CD14-positive monocyte (primary cell): ENCODE data around the gene TARS1. TPM values are rescaled to one million over a fixed set of nuclear protein-coding genes. Genes with fewer than 3 reads are reported as not detected.
A peak's percentile ranks its signal among the peaks of the same experiment; 100 is the strongest.

Experiments used
- DNase-seq, 3 donors: peaks; one replicate each; pipeline ENCODE4 v3.0.0-alpha.2; 2011 to 2022
- H2AFZ ChIP-seq: 2 replicates; pipeline ENCODE4 v1.6.0; 2012; ENCODE audit warnings: mild to moderate bottlenecking, low read depth, low read length, inconsistent platforms; ENCODE audit not compliant: insufficient read depth, poor library complexity, severe bottlenecking
- H3K27ac ChIP-seq, 2 donors: 1 replicate in 1 of 2; 2 replicates in 1 of 2; pipeline ENCODE4 v1.5.1; 2012 to 2013; ENCODE audit warnings: low read length in 2 of 2, control low read depth in 1 of 2, inconsistent platforms in 1 of 2, low read depth in 1 of 2, mild to moderate bottlenecking in 1 of 2
- H3K27me3 ChIP-seq, 2 donors: one replicate each; pipeline versions ENCODE4 v1.6.0 to v1.6.1; 2011 to 2013; ENCODE audit warnings: low read length in 2 of 2; ENCODE audit not compliant: control insufficient read depth in 2 of 2, insufficient read depth in 2 of 2
- H3K36me3 ChIP-seq, 2 donors: replicated peaks in 1 of 2; 1 replicate in 1 of 2; 2 replicates in 1 of 2; pipeline versions ENCODE4 v1.5.1 to v1.6.1; 2012 to 2013; ENCODE audit warnings: low read length in 2 of 2, control low read depth in 1 of 2, inconsistent platforms in 1 of 2, mild to moderate bottlenecking in 1 of 2; ENCODE audit not compliant: insufficient read depth in 2 of 2, control insufficient read depth in 1 of 2
- H3K4me1 ChIP-seq, 2 donors: 1 replicate in 1 of 2; 2 replicates in 1 of 2; pipeline versions ENCODE4 v1.5.1 to v1.6.1; 2012 to 2013; ENCODE audit warnings: low read length in 2 of 2, control low read depth in 1 of 2, inconsistent platforms in 1 of 2, mild to moderate bottlenecking in 1 of 2, moderate library complexity in 1 of 2; ENCODE audit not compliant: insufficient read depth in 2 of 2, control insufficient read depth in 1 of 2
- H3K4me2 ChIP-seq: replicated peaks from 2 replicates; pipeline ENCODE3; 2012; ENCODE audit warnings: low read length, moderate library complexity, mild to moderate bottlenecking; ENCODE audit not compliant: poor library complexity, severe bottlenecking; ENCODE audit errors: extremely low read depth
- H3K4me3 ChIP-seq, 3 experiments: fragments of 200-600 bp in 1 of 3; sonication (generic) in 1 of 3; replicated peaks in 1 of 3; 1 replicate in 2 of 3; 2 replicates in 1 of 3; pipeline ENCODE4 v1.5.1; 2011 to 2013; ENCODE audit warnings: low read length in 3 of 3, mild to moderate bottlenecking in 3 of 3, control low read depth in 2 of 3, low read depth in 2 of 3, inconsistent platforms in 1 of 3, moderate library complexity in 1 of 3
- H3K79me2 ChIP-seq: 2 replicates; pipeline ENCODE4 v1.6.0; 2012; ENCODE audit warnings: mild to moderate bottlenecking, control low read depth, inconsistent platforms, low read length, moderate library complexity; ENCODE audit not compliant: insufficient read depth
- H3K9ac ChIP-seq: 2 replicates; pipeline ENCODE4 v1.6.0; 2017; ENCODE audit warnings: low read length, mild to moderate bottlenecking; ENCODE audit not compliant: insufficient read depth, poor library complexity, severe bottlenecking
- H3K9me3 ChIP-seq, 2 donors: replicated peaks in 1 of 2; 1 replicate in 1 of 2; 2 replicates in 1 of 2; pipeline versions ENCODE4 v1.5.1 to v1.6.1; 2012 to 2013; ENCODE audit warnings: low read length in 2 of 2, control low read depth in 1 of 2; ENCODE audit not compliant: control insufficient read depth in 1 of 2, insufficient read depth in 1 of 2
- H4K20me1 ChIP-seq: 2 replicates; pipeline ENCODE4 v1.6.0; 2012; ENCODE audit warnings: mild to moderate bottlenecking, low read length, control low read depth, moderate library complexity; ENCODE audit not compliant: insufficient read depth
- H3K27ac Mint-ChIP-seq, 7 donors: one replicate each; pipeline ENCODE4 v1.8.0; 2020; ENCODE audit warnings: mild to moderate bottlenecking in 7 of 7, mixed read lengths in 7 of 7, moderate library complexity in 6 of 7, inconsistent platforms in 2 of 7
- H3K27me3 Mint-ChIP-seq, 3 donors: one replicate each; pipeline ENCODE4 v1.8.0; 2021 to 2022; ENCODE audit warnings: low read depth in 3 of 3, mild to moderate bottlenecking in 3 of 3, mixed read lengths in 3 of 3, moderate library complexity in 3 of 3, inconsistent platforms in 1 of 3
- H3K36me3 Mint-ChIP-seq, 2 donors: one replicate each; pipeline ENCODE4 v1.8.0; 2020; ENCODE audit warnings: mixed read lengths in 2 of 2, inconsistent platforms in 1 of 2, mild to moderate bottlenecking in 1 of 2
- H3K4me1 Mint-ChIP-seq: one replicate; pipeline ENCODE4 v1.8.0; 2020; ENCODE audit warnings: mild to moderate bottlenecking, mixed read lengths
- H3K4me3 Mint-ChIP-seq, 2 donors: one replicate each; pipeline ENCODE4 v1.8.0; 2020; ENCODE audit warnings: mild to moderate bottlenecking in 2 of 2, mixed read lengths in 2 of 2, moderate library complexity in 1 of 2
- H3K9me3 Mint-ChIP-seq, 7 donors: one replicate each; pipeline ENCODE4 v1.8.0; 2020 to 2022; ENCODE audit warnings: mixed read lengths in 7 of 7, mild to moderate bottlenecking in 6 of 7, moderate library complexity in 6 of 7, inconsistent platforms in 2 of 7
- WGBS: methylation state at CpG from one replicate; pipeline ENCODE4 v1.1.5; 2013; ENCODE audit warnings: missing lambda C conversion rate; ENCODE audit not compliant: insufficient coverage; 5-methylcytosine and 5-hydroxymethylcytosine counted together
- intact Hi-C, 2 donors: fragments of 100-400 bp; cut with micrococcal nuclease; formaldehyde crosslinking; loops; one replicate each; pipeline versions ENCODE4 v1.15.0 to v1.15.1; 2023
- polyA plus RNA-seq, 3 donors: library from polyadenylated mRNA; depleted of rRNA in 1 of 3; unstranded in 2 of 3; stranded (reverse) in 1 of 3; fragments of 300-500 nt in 2 of 3; fragments of >200 nt in 1 of 3; fragmentation: Illumina TruSeq in 2 of 3; gene quantifications; 1 replicate in 2 of 3; 2 replicates in 1 of 3; pipeline ENCODE4 v1.2.3, GENCODE V29; 2012 to 2021
- TF ChIP-seq, protein P1 (sequence below): fragments of 200-600 bp; IDR thresholded peaks from one replicate; pipeline ENCODE4 v1.8.0; 2022; ENCODE audit warnings: antibody characterized with exemption, mild to moderate bottlenecking

Gene TARS1
- polyA plus RNA-seq, 3 donors = 10.6 to 47.8 (median 39.8) TPM

- Histone ChIP-seq H3K9me3 (no peaks in the 10 kb centered on the region), H3K4me2 (no peak overlapping the region), H3K79me2 (no peaks in the 10 kb centered on the region), H3K4me3 (no peak overlapping the region), H2AFZ (no peak overlapping the region), H3K36me3 (no peaks in the 10 kb centered on the region), H3K4me1 (no peaks in the 10 kb centered on the region), H3K27ac (no peak overlapping the region), H3K9ac (no peak overlapping the region), H3K27me3 (no peaks in the 10 kb centered on the region), H4K20me1 (no peaks in the 10 kb centered on the region)
- H3K4me1 Mint-ChIP-seq = no peaks in the 10 kb centered on the region
- DNase-seq = peak in 1 of 3 donors; percentile 4
- H3K9me3 Mint-ChIP-seq = peaks cover 0 to 4% (median 0%) of the 10 kb centered on the region in 7 donors
- no CpG with 5 or more reads among the region's 4 CpGs for WGBS
- peaks cover 0 to 2% (median 1%) of the 10 kb centered on the region in 3 donors for H3K27me3 Mint-ChIP-seq
- intact Hi-C loops = no loop called here
- H3K4me3 Mint-ChIP-seq = no peak overlapping the region
- TF ChIP-seq, protein P1, sequence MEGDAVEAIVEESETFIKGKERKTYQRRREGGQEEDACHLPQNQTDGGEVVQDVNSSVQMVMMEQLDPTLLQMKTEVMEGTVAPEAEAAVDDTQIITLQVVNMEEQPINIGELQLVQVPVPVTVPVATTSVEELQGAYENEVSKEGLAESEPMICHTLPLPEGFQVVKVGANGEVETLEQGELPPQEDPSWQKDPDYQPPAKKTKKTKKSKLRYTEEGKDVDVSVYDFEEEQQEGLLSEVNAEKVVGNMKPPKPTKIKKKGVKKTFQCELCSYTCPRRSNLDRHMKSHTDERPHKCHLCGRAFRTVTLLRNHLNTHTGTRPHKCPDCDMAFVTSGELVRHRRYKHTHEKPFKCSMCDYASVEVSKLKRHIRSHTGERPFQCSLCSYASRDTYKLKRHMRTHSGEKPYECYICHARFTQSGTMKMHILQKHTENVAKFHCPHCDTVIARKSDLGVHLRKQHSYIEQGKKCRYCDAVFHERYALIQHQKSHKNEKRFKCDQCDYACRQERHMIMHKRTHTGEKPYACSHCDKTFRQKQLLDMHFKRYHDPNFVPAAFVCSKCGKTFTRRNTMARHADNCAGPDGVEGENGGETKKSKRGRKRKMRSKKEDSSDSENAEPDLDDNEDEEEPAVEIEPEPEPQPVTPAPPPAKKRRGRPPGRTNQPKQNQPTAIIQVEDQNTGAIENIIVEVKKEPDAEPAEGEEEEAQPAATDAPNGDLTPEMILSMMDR = no peak
- H3K36me3 Mint-ChIP-seq = no peaks in the 10 kb centered on the region
- peak overlapping the region in 1 of 7 donors; percentile 63 for H3K27ac Mint-ChIP-seq
Observed at GRCh38 chr5:33400675-33401074, 40.1 kb upstream of the TARS1 start.

DNA sequence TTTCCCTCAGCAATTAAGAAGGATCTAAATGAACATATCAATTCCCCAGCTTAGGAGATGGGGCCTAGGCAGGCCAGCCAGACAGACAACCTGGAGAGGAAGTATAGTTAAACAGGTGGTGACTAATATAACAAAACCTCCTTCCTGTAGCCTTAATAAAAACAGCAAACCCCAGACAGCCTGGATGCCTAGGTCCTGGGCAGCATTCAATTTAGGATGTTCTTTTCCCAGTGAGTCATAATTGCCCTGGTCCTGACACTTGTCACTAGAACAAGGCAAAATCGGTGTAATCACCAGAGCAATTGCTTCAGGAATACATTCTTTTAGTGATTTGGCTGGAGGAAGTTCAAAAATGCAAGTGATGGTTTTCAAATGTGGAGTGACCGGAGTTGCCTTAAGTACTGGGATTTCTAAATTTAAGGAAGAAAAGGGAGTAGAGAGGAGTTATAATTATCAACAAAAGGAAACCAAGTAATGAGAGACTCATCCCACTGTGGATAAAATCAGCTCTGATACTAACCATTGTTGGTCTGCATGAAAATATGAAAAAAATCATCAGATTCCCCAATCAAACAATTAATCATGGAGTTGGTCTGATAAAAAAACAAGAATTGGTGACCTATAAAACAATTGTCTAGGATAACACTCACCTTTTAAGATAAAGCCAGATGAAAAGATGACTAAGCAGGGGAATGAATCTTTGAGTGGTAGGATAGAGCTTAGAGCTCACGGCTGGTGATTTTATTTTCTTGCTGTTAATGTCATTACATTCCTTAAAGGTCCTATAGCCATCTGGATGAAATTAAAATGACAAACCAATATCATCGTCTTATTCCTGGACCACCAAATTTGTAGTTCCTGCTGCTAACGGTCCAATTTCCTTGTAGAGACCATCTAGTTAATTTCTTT is 39.0 kb upstream of the TARS1 start:
- DNase-seq = no peak
- Mint-ChIP-seq H3K4me1 (no peaks in the 10 kb centered on the region), H3K4me3 (no peak overlapping the region), H3K27ac (peak overlapping the region in 1 of 7 donors; percentile 13), H3K9me3 (peaks cover 0 to 4% (median 0%) of the 10 kb centered on the region in 7 donors), H3K36me3 (no peaks in the 10 kb centered on the region), H3K27me3 (peaks cover 0 to 3% (median 2%) of the 10 kb centered on the region in 3 donors)
- H3K36me3 ChIP-seq = no peaks in the 10 kb centered on the region
- 79% methylated on average over 3 of the region's 5 CpGs for WGBS
- no peaks in the 10 kb centered on the region for H3K79me2 ChIP-seq
- TF ChIP-seq, protein P1 = no peak
- H2AFZ ChIP-seq = no peak overlapping the region
- no peaks in the 10 kb centered on the region for H3K9me3 ChIP-seq
- intact Hi-C loops = no loop called here
- H3K4me1 ChIP-seq = no peaks in the 10 kb centered on the region
- H4K20me1 ChIP-seq = no peaks in the 10 kb centered on the region
- H3K27ac ChIP-seq = no peak overlapping the region
- no peaks in the 10 kb centered on the region for H3K27me3 ChIP-seq
- H3K9ac ChIP-seq = no peak overlapping the region
- no peak overlapping the region for H3K4me2 ChIP-seq
- no peak overlapping the region for H3K4me3 ChIP-seq
